ENCODE data around the gene UBALD2.
"Not testable (repeated sequence)": the region's sequence is repeated elsewhere in the genome, so short reads cannot be mapped to it uniquely, and the experiment has no call there.

Gene UBALD2

DNA sequence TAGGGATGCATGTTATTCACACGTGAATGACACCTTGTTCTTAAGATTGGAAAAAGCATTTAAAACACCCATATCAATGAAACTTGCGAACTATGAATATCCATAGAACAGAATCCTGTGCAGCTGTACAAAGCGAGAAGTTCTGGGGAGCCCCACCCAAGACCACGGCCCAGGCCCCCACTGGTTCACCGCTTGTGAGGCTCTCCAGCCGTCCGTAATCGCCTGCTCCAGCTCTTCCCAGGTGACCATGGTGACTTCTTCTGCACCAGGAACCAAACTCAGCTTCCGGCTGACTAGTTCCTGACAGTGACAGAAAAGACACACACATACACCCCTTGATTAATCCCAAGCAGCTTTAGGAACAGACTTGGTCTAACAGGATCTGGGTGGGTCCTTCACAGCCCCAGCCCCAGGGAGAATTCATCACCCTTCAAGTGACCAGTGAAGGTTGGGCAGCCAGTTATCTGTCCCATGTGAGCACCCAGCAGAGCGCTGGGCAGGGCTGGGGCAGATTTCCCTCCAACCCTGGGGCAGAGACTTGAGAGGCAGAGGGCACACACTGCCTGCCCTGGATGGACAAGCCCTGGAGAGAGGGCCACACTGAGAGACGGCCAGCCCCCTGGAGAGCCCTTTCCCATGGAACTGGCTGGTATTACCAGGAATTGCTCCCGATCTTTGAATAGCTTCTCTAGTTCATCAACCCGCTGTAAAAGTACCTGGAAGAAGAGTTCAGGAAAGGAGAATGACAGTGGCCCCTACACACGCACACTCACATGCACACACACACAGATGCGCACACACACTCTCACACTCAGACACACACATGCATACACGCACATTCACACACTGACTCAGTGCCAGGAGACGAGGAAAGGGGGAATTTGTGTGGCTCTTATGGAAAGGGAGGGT lies 39.3 kb downstream of the UBALD2 start:
- no peak overlapping the region for H3K4me3 ChIP-seq (ENCODE audit: low read depth, low read length)
- no peak for DNase-seq (ENCODE audit: low read depth)
- TF ChIP-seq, protein P1, sequence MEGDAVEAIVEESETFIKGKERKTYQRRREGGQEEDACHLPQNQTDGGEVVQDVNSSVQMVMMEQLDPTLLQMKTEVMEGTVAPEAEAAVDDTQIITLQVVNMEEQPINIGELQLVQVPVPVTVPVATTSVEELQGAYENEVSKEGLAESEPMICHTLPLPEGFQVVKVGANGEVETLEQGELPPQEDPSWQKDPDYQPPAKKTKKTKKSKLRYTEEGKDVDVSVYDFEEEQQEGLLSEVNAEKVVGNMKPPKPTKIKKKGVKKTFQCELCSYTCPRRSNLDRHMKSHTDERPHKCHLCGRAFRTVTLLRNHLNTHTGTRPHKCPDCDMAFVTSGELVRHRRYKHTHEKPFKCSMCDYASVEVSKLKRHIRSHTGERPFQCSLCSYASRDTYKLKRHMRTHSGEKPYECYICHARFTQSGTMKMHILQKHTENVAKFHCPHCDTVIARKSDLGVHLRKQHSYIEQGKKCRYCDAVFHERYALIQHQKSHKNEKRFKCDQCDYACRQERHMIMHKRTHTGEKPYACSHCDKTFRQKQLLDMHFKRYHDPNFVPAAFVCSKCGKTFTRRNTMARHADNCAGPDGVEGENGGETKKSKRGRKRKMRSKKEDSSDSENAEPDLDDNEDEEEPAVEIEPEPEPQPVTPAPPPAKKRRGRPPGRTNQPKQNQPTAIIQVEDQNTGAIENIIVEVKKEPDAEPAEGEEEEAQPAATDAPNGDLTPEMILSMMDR (IDR thresholded peaks at IDR 0.05; ENCODE audit: insufficient read depth, low read depth, low read length, missing control alignments): no peak

DNA sequence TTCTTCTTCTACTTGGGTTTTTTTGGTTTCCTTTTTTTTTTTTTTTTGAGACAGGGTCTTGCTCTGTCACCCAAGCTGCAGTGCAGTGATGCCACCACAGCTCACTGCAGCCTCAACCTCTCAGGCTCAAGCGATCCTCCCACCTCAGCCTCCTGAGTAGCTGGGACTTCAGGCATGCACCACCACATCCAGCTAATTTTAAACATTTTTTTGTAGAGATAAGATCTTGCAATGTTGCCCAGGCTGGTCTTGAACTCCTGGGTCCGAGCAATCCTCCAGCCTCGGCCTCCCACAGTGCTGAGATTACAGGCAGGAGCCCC lies 39.9 kb downstream of the UBALD2 start:
- not testable (repeated sequence) for DNase-seq (ENCODE audit: low read depth); H3K4me3 ChIP-seq (ENCODE audit: low read depth, low read length)

DNA sequence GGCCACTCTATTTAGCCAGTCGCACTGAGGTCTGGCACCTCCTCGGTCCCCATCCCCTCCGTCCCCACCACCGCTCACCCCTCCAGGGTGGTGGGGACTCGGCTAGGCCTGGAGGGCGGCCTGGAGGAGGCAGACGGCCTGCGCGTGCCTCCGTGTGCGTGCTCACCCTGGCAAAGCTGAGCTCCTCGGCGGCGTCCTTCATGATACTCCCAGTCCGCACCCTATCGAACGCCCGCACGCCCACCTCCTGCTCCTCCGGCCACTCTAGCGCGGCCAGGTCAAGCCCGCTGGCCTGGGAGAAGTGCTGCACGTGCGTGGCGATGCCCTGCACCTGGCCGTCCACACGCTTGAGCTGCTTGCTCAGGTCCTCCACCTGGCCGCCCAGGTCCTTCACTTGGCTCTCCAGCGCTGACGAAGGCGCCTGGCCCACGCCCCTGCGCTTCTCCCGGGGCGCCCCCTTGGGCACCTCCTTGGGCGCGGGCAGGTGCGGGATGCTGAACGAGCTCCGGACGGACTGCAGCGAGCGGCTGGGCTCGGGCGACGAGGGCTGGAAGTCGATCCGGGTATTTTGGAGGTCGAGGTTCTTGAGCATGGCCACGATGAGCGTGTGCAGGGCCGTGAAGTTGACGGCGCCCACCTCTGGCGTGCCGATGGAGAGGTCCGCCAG lies 42.3 kb downstream of the UBALD2 start:
- TF ChIP-seq, protein P1 (IDR thresholded peaks at IDR 0.05; ENCODE audit: insufficient read depth, low read depth, low read length, missing control alignments): no peak
- no peak overlapping the region for H3K4me3 ChIP-seq (ENCODE audit: low read depth, low read length)
- no peak for DNase-seq (ENCODE audit: low read depth)

DNA sequence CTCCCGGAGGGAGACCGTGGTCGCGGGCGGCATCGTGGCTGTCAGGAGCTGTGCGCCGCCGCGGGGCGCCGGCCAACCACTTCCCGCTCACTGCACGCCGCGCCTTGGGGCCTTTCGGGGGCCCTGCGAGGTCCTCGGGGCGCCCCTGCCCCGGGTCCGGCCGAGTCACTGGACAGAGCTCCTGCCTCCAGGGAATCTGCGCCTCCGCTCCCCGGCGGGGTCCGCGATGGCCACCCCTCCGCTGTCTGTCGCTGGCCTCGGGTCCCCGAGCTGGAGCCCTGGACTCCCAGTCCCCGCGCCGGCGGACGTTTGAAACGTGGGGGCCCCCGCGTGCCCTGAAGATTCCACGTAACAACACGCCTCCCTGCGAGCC lies 42.8 kb downstream of the UBALD2 start, which contains the start of gene QRICH2:
Gene QRICH2 (minus strand): TSS at position 311 of the 373 bp plus-strand sequence. CDS start 278 bp downstream, at position 33.
- TF ChIP-seq, protein P1 (IDR thresholded peaks at IDR 0.05; ENCODE audit: insufficient read depth, low read depth, low read length, missing control alignments): no peak
- no peak within 1 kb of the TSS for H3K4me3 ChIP-seq (ENCODE audit: low read depth, low read length)
- DNase-seq (ENCODE audit: low read depth): no peak

DNA sequence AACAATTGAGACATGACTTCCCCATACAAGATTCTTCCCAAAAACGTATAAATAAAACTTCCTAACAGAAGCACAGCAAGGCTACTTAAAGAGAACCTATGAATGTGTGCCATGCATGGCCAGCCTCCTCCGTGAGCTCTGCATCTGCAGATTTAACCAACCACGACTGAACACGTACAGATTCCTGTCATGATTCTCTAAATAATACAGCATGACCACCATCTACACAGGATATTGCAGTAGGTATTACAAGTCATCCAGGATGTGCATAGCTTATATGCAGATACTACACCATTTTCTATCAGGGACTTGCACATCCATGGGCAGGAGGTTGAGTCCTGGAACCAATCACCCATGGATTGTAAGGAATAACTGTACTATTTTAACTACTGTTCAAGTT lies 44.3 kb downstream of the UBALD2 start:
- TF ChIP-seq, protein P1 (IDR thresholded peaks at IDR 0.05; ENCODE audit: insufficient read depth, low read depth, low read length, missing control alignments): no peak
- no peak for DNase-seq (ENCODE audit: low read depth)
- H3K4me3 ChIP-seq (ENCODE audit: low read depth, low read length): no peak overlapping the region

DNA sequence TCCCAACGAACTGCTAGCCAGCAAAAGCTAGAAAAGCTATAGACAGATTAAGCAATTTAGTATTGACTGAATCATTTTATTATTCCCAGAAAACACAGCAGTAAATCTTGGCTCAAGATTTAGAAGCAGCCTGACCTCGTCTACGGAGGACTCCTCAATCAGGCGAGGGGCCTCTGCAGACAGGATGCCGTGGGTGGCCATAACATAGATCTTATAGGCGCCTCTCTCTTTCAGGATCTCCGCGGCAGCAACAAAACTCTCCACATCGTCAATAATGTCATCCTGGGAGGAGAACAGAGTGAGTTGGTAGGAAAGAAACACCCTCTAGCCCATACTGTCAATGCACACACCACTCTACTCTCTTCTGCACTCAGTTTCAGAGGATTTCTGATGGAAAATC lies 47.6 kb downstream of the UBALD2 start:
- H3K4me3 ChIP-seq (ENCODE audit: low read depth, low read length): no peak overlapping the region
- DNase-seq (ENCODE audit: low read depth): no peak
- TF ChIP-seq, protein P1 (IDR thresholded peaks at IDR 0.05; ENCODE audit: insufficient read depth, low read depth, low read length, missing control alignments): no peak

DNA sequence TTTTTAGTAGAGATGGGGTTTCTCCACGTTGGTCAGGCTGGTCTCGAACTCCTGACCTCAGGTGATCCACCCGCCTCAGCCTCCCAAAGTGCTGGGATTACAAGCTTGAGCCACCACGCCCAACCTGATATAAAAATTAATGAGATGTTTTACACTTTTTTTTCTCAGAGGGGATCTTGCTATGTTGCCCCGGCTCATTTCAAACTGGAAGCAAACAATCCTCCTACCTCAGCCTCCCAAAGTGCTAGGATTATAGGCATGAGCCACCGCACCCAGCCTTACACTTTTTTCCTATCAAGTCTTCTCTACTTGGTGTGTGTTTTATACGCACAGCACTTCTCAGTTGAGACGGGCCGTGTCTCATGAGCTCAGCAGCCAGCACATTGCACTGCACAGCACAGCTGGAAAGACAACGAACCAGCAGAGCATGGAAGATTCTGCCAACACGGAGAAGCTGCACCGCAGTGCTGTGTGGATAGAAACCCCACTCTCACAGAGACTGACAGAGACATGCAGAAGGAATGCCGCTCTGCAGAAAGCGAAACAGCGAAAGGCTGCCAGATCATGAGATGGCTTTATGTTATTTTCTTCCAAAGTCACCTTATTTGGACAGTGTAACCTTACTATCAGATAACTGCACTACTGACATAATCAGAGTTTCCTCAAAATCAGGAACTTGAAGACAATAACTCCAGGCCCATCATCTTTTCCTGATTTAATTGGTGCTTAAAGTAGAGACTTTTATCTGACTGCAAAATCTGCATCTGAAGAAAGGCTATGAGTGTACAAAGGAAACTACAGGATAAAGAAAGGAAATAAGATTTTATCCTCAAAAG lies 49.5 kb downstream of the UBALD2 start:
- DNase-seq (ENCODE audit: low read depth): no peak
- TF ChIP-seq, protein P1 (IDR thresholded peaks at IDR 0.05; ENCODE audit: insufficient read depth, low read depth, low read length, missing control alignments): no peak
- H3K4me3 ChIP-seq (ENCODE audit: low read depth, low read length): no peak overlapping the region
